B cell (primary cell): ENCODE data around the gene CCDC201.

ENCODE experiments used
- CTCF ChIP-seq: fragments of 200-600 bp; IDR thresholded peaks from one replicate; pipeline ENCODE4 v1.8.0; 2022; ENCODE audit warnings: antibody characterized with exemption, mild to moderate bottlenecking
- EZH2 ChIP-seq: IDR thresholded peaks from 2 replicates; pipeline ENCODE4 v1.6.1; 2012; ENCODE audit warnings: borderline replicate concordance, low read depth, mild to moderate bottlenecking, moderate library complexity, low read length; ENCODE audit not compliant: insufficient read depth, poor library complexity, severe bottlenecking

GRCh38 chr7:45888185-45888992, 15.5 kb upstream of the CCDC201 start, which contains the start of gene IGFBP1:
- TF ChIP-seq CTCF: no peak
- no peak for TF ChIP-seq EZH2
